ENCODE measurements around the gene ITGAE.
A peak's percentile ranks its signal among the peaks of the same experiment; 100 is the strongest.
"Not testable (repeated sequence)": the region's sequence is repeated elsewhere in the genome, so short reads cannot be mapped to it uniquely, and the experiment has no call there.

The ITGAE gene

GRCh38 chr17:3755335-3756030 is 45.5 kb downstream of the ITGAE start:
- DNase-seq: no peak

DNA sequence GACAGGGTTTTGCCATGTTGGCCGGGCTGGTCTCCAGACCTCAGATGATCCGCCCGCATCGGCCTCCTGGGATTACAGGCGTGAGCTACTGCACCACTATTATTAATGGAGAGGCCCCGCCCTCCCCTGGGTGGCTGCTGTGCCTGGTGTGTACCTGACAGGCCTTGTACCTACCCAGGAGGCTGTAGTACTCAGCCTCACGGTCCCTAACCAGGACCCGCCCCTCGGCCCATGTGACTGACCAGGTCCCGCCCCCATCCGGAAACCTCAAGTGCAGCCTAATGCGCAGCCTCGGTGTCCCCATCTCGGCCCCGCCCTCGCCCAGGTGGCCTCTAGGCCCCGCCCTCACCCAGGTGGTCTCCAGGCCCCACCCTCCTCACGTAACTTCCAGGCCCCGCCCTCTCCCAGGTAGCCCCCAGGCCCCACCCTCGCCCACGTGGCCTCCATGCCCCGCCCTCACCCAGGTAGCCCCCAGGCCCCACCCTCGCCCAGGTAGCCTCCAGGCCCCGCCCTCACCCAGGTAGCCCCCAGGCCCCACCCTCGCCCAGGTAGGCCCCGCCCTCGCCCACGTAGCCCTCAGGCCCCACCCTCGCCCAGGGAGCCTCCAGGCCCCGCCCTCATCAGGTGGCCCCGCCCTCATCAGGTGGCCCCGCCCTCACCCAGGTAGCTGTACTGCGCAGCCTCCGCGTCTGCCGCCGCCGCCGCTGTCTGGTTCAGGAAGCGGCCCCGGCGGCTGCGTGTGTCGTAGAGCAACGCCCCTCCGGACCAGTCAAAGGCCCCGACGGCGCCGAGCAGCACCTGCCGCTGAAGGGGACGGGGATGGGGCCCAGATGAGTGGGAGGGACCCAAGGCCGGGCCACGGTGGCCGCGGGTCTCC is 46.3 kb downstream of the ITGAE start:
- DNase-seq: no peak

- no peak for DNase-seq
Observed at GRCh38 chr17:3754066-3754457, 46.9 kb downstream of the ITGAE start.

DNA sequence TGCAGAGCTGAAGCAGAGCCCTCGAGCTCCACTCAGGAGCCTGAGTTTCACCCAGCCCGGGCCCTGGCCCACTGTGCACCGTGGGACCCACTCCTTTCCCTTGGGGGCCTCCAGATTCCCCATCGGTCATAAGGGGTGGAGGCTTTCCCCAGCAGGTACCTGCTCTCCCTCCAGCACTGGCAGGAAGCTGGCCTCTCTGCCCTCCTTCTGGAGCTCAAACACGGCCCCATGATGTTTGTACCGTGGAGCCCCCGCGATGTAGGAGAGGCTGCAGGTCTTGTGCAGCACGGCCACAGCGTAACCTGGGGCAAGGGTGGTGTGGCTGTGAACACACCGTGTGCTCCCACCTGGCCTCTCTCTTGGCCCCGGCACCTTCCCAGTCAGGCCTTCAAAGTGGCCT is 47.4 kb downstream of the ITGAE start:
- no peak for DNase-seq

GRCh38 chr17:3751836-3752235 is 49.2 kb downstream of the ITGAE start:
- no peak for DNase-seq

GRCh38 chr17:3750926-3751325 is 50.1 kb downstream of the ITGAE start:
- no peak for DNase-seq

GRCh38 chr17:3750296-3750695 is 50.7 kb downstream of the ITGAE start:
- no peak for DNase-seq

DNA sequence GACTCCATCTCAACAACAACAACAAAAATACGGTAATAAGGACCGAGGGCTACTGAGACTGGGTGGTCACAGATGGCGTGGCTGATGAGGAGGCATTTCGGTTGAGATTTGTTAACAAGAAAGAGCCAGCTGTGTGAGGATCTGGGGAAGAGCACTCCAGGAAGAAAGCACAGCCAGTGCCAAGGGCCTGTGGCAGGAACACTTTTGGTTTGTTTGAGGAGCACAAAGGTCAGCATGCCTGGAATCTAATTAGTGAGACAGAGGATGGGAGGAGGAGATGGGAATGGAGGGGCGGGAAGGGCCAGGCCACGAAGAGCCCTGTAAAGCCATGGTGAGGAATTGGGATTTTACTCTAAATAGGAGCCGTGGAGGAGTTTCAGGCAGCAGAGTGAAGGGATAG is 52.4 kb downstream of the ITGAE start:
- no peak for DNase-seq

GRCh38 chr17:3747805-3748204 is 53.2 kb downstream of the ITGAE start:
- DNase-seq: no peak

- DNase-seq: no peak
Observed at GRCh38 chr17:3745071-3745470, 55.9 kb downstream of the ITGAE start.

DNA sequence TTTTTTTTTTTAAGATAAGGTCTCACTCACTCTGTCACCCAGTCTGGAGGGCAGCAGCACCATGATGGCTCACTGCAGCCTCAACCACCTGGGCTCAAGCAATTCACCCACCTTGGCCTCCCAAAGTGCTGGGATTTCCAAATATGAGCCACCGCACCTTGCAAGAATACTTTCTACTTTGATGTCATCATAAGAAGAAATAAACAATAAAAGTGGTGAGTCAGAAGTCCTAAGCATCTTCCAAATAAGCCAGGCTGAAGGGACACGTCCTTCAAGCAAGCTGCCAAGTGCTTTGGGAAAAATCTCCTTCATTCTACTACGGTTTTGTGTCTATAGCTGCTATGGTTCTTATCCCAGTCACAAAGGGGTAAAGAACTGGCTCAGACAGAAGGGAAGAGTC is 57.0 kb downstream of the ITGAE start:
- DNase-seq: peak; percentile 53

DNA sequence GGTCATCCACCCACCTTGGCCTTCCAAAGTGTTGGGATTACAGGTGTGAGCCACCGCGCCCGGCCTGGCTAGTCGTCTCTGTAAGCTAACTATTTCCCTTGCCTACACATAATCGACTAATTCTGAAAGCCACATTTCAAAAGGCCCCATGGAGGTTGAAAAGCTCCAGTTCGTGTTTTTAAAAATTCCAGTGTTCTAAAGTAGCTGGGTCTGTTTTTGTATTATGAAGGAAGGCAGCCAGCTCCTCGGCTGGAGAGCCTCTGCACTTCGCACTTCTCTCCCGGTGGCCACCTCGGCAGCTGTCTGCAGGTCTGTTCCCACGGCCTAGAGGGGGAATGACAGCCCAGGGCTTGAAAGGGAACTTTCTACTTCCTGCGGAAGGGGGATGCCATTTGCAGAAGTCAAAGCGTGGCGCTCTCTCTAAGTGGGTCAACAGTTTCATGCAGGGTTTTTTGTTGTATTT is 60.3 kb downstream of the ITGAE start:
- no peak for DNase-seq

DNA sequence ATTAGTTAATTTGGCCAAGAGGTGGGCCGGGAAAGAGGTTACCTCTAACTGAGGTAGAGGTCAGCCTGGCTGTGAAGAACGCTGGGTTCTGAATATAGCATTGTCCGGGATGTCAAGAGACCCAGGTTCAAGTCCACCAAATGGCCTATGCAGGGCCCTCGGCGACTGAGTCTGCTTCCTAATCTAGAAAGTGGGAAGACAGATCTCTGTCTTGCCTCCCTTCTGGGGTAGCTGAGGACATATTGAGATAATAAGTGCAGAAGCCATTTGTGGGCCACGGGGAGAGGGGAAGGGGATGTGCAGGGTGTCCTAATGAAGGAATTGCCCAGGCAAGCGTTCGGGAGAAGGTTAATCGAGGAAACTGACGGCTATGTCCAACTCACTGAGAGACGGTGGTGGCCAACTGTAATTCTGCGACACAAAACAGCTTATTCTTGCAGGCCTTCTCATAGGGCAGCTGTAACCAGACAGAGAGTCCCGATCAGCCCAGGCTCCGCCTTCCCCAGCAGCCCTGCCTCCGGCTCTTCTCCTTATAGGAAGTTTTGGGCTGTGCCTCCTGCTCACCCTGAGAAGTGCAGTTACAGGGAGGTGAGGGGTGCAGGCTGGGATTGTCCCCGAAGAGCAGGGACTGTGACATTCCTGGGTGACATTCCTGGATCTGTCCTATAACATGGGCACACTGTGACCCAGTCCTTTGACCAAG is 61.4 kb downstream of the ITGAE start:
- DNase-seq: no peak

- DNase-seq: no peak
Observed at GRCh38 chr17:3738562-3739295, 62.3 kb downstream of the ITGAE start.

DNA sequence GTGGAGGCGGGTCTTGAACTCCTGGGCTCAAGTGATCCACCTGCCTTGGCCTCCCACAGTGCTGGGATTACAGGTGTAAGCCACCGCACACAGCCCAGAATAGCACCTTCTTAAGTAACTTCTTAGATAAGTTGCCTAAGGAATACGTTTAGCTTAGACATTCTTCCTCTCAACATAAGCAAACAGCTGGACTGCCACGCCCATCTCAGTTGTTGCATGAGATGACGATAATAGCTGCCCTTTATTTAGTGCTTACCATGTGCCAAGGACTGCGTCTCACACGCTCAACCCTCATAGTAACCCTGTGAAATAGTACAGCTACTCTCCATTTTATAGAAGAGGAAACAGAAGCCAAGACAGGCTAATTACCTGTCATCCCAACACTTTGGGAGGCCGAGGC is 65.5 kb downstream of the ITGAE start:
- DNase-seq: no peak

DNA sequence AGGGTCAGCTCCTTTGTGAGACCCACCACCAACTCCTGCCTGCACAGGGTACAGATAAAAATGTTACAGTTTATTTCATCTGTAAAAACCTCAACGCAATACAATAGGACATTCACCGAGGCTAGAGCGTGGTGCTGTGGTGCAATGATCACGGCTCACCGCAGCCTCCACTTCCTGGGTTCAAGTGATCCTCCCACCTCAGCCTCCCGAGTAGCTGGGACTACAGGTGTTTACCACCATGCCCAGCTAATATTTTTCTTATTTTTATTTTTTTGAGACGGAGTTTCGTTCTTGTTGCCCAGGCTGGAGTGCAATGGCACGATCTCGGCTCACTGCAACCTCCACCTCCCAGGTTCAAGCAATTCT is 66.1 kb downstream of the ITGAE start:
- not testable (repeated sequence) for DNase-seq

GRCh38 chr17:3732210-3732621 is 68.8 kb downstream of the ITGAE start:
- DNase-seq: no peak

DNA sequence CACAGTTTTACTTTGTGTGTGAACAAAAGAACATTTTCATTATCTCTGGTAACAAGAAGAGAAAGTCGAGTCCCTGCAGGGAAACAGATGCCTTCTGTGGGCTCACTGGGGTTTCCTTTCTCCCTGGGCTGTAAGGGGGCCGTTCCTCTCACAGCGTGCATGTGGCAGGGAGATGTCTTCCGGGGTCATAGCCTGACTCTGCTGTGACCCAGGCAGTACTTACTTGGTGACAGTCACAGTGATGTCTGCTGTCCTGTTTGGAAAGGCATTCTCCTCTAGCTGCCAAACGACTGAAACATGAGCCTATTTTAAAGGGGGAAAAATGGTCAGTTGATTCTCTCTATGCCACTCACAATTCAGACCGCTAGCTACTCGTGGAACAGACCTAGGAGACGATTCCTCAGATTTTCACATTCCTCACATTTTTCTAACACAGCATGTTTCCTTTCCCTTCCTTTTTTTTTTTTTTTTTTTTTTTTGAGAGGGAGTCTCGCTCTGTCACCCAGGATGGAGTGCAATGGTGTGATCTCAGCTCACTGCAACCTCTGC is 70.0 kb downstream of the ITGAE start:
- no peak for DNase-seq

DNA sequence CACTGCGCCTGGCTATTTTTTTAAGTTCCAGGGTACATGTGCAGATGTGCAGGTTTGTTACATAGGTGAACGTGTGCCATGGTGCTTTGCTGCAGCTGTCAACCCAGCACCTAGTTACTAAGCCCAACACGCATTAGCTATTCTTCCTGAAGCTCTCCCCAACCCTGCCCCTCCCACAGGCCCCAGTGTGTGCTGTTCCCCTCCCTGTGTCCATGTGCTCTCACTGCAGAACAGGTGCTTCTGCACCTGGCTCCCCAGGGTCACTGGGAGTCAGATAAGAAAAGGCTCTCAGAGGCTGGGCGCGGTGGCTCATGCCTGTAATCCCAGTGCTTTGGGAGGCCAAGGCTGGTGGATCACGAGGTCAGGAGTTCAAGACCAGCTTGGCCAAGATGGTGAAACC is 71.1 kb downstream of the ITGAE start:
- no peak for DNase-seq

DNA sequence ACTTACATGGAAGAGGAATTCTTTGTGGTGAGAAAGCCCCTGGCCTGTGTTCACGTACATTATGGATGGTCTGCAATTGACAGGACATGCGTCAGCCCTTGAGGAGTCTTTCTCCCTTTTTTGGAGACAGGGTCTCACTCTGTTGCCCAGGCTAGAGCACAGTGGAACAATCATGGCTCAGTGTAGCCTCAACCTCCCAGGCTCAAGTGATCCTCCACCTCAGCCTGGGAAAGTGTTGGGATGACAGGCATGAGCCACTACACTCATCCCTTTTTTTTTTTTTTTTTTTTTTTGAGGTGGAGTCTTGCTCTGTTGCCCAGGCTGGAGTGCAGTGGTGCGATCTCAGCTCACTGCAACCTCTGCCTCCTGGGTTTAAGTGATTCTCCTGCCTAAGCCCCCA is 72.9 kb downstream of the ITGAE start:
- not testable (repeated sequence) for DNase-seq

DNA sequence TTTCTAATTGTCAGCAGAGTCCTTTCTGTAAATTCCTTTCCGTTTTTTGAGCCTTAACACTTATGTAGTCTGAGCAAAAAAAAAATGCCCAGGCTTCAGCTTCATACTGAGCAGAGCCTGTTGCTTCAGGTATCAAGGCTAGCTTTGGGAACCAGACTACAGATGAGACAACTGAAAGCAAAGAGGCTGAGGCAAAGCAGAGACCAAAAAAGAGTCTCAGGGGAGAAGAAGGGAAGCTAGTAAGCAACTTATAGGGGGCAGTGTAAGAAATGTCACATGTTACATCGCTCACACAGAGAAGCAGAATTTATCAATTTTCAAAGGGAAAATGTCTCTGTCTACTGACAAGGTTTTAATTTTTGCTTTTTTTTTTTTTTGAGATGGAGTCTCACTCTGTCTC is 73.9 kb downstream of the ITGAE start:
- DNase-seq: no peak

- DNase-seq: no peak
Observed at GRCh38 chr17:3724378-3725077, 76.5 kb downstream of the ITGAE start.
